Measurements from ENCODE around the gene MEFV. TPM values are rescaled to one million over a fixed set of nuclear protein-coding genes. Genes with fewer than 3 reads are reported as not detected.
"Not testable (repeated sequence)": the region's sequence is repeated elsewhere in the genome, so short reads cannot be mapped to it uniquely, and the experiment has no call there.

MEFV gene
- total RNA-seq, 2 experiments from 2014 or later = 0.27 TPM; not detected in 1

- Histone ChIP-seq H3K4me3 (ENCODE audit: low read depth, low read length, poor library complexity, severe bottlenecking) (no peak overlapping the region), H2AFZ (ENCODE audit: low read length) (no peak overlapping the region), H4K20me1 (ENCODE audit: insufficient read depth, low read length) (no peaks in the 10 kb centered on the region), H3K9me2 (ENCODE audit: insufficient read depth, low read length) (no peaks in the 10 kb centered on the region), H3K36me3 (ENCODE audit: insufficient read depth, low read length) (no peaks in the 10 kb centered on the region), H3K9me3 (ENCODE audit: low read length) (peaks cover 20% of the 10 kb centered on the region; the same call in 1 of the 2 replicates), H3K4me1 (ENCODE audit: insufficient read depth, low read length, poor library complexity, severe bottlenecking) (no peaks in the 10 kb centered on the region), H3K27ac (ENCODE audit: low read depth, low read length, poor library complexity, severe bottlenecking) (no peak overlapping the region), H3K4me2 (ENCODE audit: low read length) (no peak overlapping the region), H3K79me2 (ENCODE audit: insufficient read depth, low read depth, low read length) (no peaks in the 10 kb centered on the region)
- no TSS peak for BruUV-seq (replicated peaks)
- no peak for DNase-seq (ENCODE audit: low spot score)
- TF ChIP-seq EZH2phosphoT487 (IDR thresholded peaks at IDR 0.05; ENCODE audit: borderline replicate concordance, low read depth, low read length) (no peak), CTCF (conservative IDR thresholded peaks at IDR 0.05; ENCODE audit: low read length) (no peak)
- POLR2A ChIA-PET = interaction anchor here (0.5 to 0.7 kb wide), 2 partner anchors 232 to 236 kb away, joined by 3 read pairs; partner anchors contain the start of genes NAA60 and ZNF597
- intact Hi-C loops (cut with micrococcal nuclease; ENCODE audit: unreplicated experiment) = no loop called here
- CTCF ChIA-PET (ENCODE audit: unreplicated experiment) = no interaction called here
Observed at GRCh38 chr16:3207086-3207953, 49.1 kb downstream of the MEFV start.

GRCh38 chr16:3205939-3206338 lies 50.5 kb downstream of the MEFV start:
- CTCF ChIA-PET (ENCODE audit: unreplicated experiment); H4K20me1 ChIP-seq (ENCODE audit: insufficient read depth, low read length); H2AFZ ChIP-seq (ENCODE audit: low read length); H3K36me3 ChIP-seq (ENCODE audit: insufficient read depth, low read length); H3K4me1 ChIP-seq (ENCODE audit: insufficient read depth, low read length, poor library complexity, severe bottlenecking); H3K4me2 ChIP-seq (ENCODE audit: low read length); H3K27ac ChIP-seq (ENCODE audit: low read depth, low read length, poor library complexity, severe bottlenecking); H3K9me2 ChIP-seq (ENCODE audit: insufficient read depth, low read length); H3K79me2 ChIP-seq (ENCODE audit: insufficient read depth, low read depth, low read length); BruUV-seq (replicated peaks); H3K4me3 ChIP-seq (ENCODE audit: low read depth, low read length, poor library complexity, severe bottlenecking); intact Hi-C loops (cut with micrococcal nuclease; ENCODE audit: unreplicated experiment): not testable (repeated sequence)
- peaks cover 20% of the 10 kb centered on the region; the same call in 1 of the 2 replicates for H3K9me3 ChIP-seq (ENCODE audit: low read length)
- POLR2A ChIA-PET = interaction anchor here (0.6 kb wide), 1 partner anchor 11 kb away, joined by 4 read pairs; no protein-coding TSS in a partner anchor
- peak; percentile 51 for DNase-seq (ENCODE audit: low spot score)

- no peak for TF ChIP-seq EZH2phosphoT487 (IDR thresholded peaks at IDR 0.05; ENCODE audit: borderline replicate concordance, low read depth, low read length)
- no peaks in the 10 kb centered on the region for H3K4me1 ChIP-seq (ENCODE audit: insufficient read depth, low read length, poor library complexity, severe bottlenecking)
- ChIA-PET POLR2A (no interaction called here), CTCF (ENCODE audit: unreplicated experiment) (no interaction called here)
- no peaks in the 10 kb centered on the region for H3K79me2 ChIP-seq (ENCODE audit: insufficient read depth, low read depth, low read length)
- H3K27ac ChIP-seq (ENCODE audit: low read depth, low read length, poor library complexity, severe bottlenecking) = no peak overlapping the region
- intact Hi-C loops (cut with micrococcal nuclease; ENCODE audit: unreplicated experiment) = no loop called here
- no peak overlapping the region for H3K4me2 ChIP-seq (ENCODE audit: low read length)
- no peaks in the 10 kb centered on the region for H3K36me3 ChIP-seq (ENCODE audit: insufficient read depth, low read length)
- no peaks in the 10 kb centered on the region for H4K20me1 ChIP-seq (ENCODE audit: insufficient read depth, low read length)
- no peak for DNase-seq (ENCODE audit: low spot score)
- peaks cover 20% of the 10 kb centered on the region; the same call in 1 of the 2 replicates for H3K9me3 ChIP-seq (ENCODE audit: low read length)
- H2AFZ ChIP-seq (ENCODE audit: low read length) = no peak overlapping the region
- no TSS peak for BruUV-seq (replicated peaks)
- no peak overlapping the region for H3K4me3 ChIP-seq (ENCODE audit: low read depth, low read length, poor library complexity, severe bottlenecking)
- no peaks in the 10 kb centered on the region for H3K9me2 ChIP-seq (ENCODE audit: insufficient read depth, low read length)
Observed at GRCh38 chr16:3202903-3203539, 53.4 kb downstream of the MEFV start.
